NCI-H1694 treated with DMSO at 0.1 percent for 48 hours (cell line): ENCODE data around the gene HAT1.
"Not testable (repeated sequence)": the region's sequence is repeated elsewhere in the genome, so short reads cannot be mapped to it uniquely, and the experiment has no call there.

Source experiments
- DNase-seq: peaks from one replicate; lab custom pipeline; 2025; lab: John Stamatoyannopoulos, UW

The HAT1 gene

GRCh38 chr2:171922230-171923022, at the start of gene HAT1:
HAT1 (plus strand) TSS chr2:171922461; CDS start chr2:171922501, 40 bp downstream.
- DNase-seq: peak; percentile 95

DNA sequence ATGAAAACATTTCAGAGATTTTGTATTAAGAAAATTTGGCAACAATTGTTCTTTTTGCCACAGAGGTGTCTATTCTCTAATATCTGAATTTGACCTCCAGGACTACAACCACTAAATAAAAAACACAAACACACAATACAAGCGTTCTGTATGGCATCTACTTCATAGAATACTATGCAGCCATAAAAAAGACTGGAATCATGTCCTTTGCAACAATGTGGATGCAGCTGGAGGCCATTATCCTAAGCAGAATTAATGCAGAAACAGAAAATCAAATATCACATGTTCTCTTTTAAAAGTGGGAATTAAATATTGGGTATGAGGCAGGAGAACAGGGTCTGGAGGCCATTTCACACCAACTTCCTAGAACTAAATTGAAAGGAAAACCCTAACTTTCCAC, 47.7 kb upstream of the HAT1 start:
- no peak for DNase-seq

DNA sequence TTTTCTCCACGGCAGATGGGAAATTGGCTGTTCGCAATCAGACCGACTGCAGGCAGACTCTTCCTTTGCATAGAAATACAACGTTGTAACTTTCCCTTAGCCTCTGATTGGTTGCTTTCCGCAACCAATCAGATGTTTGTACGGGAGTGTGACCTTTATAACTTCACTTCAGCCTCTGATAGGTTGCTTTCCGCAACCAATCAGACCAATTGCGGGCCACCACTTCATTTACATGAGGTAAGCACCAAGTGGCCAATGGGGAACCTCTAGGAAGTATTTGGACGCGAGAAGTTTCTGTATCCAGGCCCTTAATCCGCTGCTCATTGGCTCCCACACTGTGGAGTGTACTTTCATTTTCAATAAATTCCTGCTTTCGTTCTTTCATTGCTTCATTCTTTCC, 47.3 kb upstream of the HAT1 start:
- DNase-seq: no peak

DNA sequence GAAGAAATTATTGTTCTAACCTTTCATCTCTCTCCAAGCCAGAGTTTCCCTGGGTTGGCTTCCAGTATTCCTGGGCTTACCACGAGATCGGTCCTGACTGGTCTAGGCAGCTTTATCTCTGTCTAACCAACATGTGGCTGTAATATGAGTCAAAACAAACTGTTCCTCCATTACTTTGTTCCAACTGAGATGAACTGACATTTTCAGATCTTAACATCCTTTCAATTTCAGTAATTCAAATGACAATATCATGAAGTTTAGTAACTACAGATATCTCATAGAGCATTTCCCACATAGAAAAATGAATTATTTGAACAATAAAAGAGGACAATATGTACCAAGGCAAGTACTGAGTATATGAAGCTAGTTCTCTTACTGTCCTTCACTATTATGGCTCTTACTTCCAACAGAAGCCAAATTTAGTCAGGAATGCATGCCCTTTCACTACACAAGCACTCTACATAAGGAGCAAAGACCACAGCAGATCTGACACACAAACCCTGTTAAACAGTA, 43.7 kb upstream of the HAT1 start:
- DNase-seq: no peak

GRCh38 chr2:171879865-171880264, 42.4 kb upstream of the HAT1 start:
- DNase-seq: no peak

GRCh38 chr2:171880774-171881173, 41.5 kb upstream of the HAT1 start:
- DNase-seq: no peak

DNA sequence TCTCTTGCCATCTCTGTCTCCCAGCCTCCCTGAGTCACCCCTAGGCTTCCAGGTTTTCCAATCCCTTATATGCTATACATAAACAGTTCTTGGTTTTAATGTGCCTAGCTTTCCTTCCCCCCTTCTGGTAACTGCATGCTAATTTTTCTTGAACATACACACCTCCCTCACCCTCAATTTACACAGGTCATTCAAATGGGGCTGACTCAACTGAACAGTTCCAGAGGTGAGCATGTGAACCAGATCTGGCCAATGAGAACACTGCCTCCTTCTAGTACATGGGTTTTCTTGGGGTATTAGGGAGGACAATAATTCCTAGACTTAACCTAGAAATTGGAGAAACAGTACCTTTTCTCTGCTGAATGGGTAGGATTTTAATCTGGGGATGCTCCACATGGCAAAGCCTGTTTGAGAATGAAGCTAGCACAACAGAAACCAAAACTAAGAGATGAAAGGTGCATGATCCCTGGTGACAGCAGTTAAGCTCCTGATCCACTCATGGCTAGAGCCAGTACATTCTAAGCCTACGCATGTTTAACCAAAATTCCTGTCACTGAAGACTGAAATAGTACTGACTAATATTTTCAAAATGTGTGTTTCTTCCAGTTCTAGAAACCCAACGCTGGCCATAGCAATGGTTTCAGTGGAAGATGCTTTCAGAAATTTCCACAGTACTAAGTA, 40.0 kb upstream of the HAT1 start:
- no peak for DNase-seq

- DNase-seq: no peak
Observed at GRCh38 chr2:171883275-171883893, 38.9 kb upstream of the HAT1 start.

- DNase-seq: no peak
Observed at GRCh38 chr2:171889333-171889732, 32.9 kb upstream of the HAT1 start.

DNA sequence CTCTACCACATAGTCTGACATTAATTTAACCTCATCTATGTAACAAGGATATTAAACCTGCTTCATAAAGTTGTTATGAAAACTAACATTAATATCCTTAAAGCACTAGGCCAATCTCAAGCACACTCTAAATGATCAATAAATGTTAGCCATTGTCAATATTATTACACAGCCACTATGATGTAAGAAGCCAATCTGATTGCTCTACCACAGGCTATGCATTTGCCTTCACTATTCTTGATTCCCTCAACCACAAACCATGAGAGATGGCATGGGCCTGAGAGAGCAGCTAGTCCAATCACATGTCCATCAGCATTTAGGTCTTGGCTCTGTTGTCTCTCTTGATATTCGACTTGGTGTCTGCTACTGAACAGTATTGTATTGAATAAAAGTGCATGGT, 32.5 kb upstream of the HAT1 start:
- DNase-seq: no peak

- no peak for DNase-seq
Observed at GRCh38 chr2:171893196-171893823, 29.0 kb upstream of the HAT1 start.

GRCh38 chr2:171893824-171894611, 28.2 kb upstream of the HAT1 start, which contains the start of gene SLC25A12:
SLC25A12 (minus strand) TSS chr2:171894244; CDS start chr2:171894214, 30 bp downstream.
- peak; percentile 77 for DNase-seq

- no peak for DNase-seq
Observed at GRCh38 chr2:171894612-171894947, 27.7 kb upstream of the HAT1 start.

DNA sequence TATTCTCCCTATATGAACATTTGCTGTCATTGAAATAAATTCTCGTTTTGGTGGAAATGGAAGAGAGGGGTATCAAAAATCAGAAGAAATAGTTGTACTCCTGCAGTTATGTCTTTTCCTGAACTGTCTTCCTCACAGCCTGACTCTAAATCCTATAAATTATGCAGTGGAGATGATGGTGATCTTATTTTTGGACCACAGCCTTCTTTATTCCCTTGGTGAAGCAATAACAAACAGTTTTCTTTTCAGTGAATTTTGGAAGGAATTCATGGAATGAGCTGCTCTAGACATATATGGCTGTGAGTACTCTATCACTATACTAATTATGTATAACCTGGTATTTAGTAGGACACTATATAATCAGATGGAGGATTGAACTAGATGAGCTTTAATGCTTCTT, 26.5 kb upstream of the HAT1 start:
- DNase-seq: no peak

- not testable (repeated sequence) for DNase-seq
Observed at GRCh38 chr2:171899623-171900282, 22.5 kb upstream of the HAT1 start.

DNA sequence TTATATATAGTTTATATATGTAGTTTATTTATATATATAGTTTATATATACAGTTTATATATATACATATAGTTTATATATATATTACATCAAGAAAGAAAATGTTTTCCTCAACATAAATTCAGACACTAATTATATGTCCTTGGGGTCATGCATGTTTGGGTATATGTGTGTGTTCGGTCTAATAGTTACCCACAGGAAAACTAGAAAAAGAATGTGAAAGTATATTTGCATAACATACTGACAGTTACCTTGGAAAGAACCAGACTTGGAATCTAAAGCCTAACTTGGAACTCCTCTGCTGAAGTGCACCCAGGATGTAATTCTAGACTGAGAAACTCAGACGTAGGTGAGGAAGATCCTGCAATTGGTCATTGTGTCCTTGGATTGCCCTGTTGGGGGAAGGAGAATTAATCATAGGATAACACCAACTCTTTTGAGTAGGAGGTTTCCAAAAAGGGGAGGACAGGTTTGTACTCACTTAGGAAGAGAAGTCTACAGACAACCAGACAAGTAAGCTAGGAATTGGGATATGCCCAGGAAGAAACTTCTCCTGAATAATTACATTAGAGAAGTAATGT, 19.3 kb upstream of the HAT1 start:
- DNase-seq: no peak

DNA sequence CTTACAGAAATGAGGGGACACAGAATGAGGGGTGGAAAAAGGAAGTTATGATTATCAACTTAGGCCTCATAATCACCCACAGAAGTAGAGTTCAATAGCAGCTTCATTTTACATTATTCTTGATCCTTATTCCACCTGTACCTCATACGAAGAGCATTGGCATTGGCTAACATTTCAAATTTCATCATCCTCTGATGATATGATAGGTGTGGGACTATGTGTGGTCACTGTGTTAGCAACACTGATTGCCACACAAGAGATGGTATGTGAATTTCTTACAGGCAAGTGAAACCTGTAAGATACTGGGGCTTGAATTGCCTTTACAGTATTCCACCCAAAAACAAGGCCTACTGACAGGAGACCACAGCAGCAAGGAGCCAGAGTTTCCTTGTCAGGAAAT, 14.0 kb upstream of the HAT1 start:
- DNase-seq: no peak

DNA sequence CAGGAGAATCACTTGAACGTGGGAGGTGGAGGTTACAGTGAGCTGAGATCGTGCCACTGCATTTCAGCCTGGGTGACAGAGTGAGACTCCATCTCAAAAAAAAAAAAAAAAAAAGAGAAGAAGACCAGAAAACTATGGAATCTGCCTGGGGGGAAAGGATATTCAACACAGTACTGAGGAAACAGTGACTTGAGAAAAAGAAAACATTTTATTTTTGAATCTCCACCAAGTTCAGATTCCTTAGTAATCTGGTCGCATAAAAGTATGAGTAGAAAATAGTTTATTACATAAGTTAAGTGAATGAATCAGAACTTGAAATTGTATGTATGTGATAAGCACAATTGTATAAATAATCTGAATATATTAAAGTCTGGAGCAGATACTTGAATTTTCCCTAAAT, 13.0 kb upstream of the HAT1 start:
- no peak for DNase-seq

GRCh38 chr2:171910494-171910893, 11.8 kb upstream of the HAT1 start:
- DNase-seq: no peak

- DNase-seq: no peak
Observed at GRCh38 chr2:171913517-171913916, 8.7 kb upstream of the HAT1 start.

GRCh38 chr2:171919453-171919852, 2.8 kb upstream of the HAT1 start:
- DNase-seq: no peak
